Neural cell (in vitro differentiated cells): Measurements from ENCODE around the gene IL7R. TPM values are rescaled to one million over a fixed set of nuclear protein-coding genes. Genes with fewer than 3 reads are reported as not detected.

Source experiments
- H2AFZ ChIP-seq: fragments of 200-600, 300-800 bp; sonication (generic), shearing (Covaris generic); 2 replicates; pipeline ENCODE4 v1.6.0; 2014; ENCODE audit warnings: low read depth, mild to moderate bottlenecking, antibody characterized with exemption, low read length, moderate library complexity
- H3F3A ChIP-seq: fragments of 200-600 bp; shearing (Covaris generic); 2 replicates; pipeline ENCODE4 v1.6.1; 2016; ENCODE audit warnings: mild to moderate bottlenecking, moderate library complexity, mixed read lengths, antibody characterized with exemption, low read length; ENCODE audit not compliant: insufficient read depth, poor library complexity, severe bottlenecking
- H3K27ac ChIP-seq: fragments of 200-600, 300-800 bp; sonication (generic), shearing (Covaris generic); 2 replicates; pipeline ENCODE4 v1.5.1; 2014; ENCODE audit warnings: mild to moderate bottlenecking, low read length, moderate library complexity
- H3K27me3 ChIP-seq: fragments of 300-800, 200-600 bp; sonication (generic), shearing (Covaris generic); 2 replicates; pipeline ENCODE4 v1.6.0; 2014; ENCODE audit warnings: mild to moderate bottlenecking, low read depth, low read length, moderate library complexity; ENCODE audit not compliant: insufficient read depth
- H3K36me3 ChIP-seq: fragments of 300-800, 200-600 bp; sonication (generic), shearing (Covaris generic); 2 replicates; pipeline ENCODE4 v1.5.1; 2014; ENCODE audit warnings: mild to moderate bottlenecking, antibody characterized with exemption, low read length, moderate library complexity; ENCODE audit not compliant: insufficient read depth
- H3K4me2 ChIP-seq: fragments of 300-800, 200-600 bp; sonication (generic), shearing (Covaris generic); 2 replicates; pipeline ENCODE4 v1.6.0; 2014; ENCODE audit warnings: mild to moderate bottlenecking, low read length
- H3K4me3 ChIP-seq: fragments of 300-800, 200-600 bp; sonication (generic), shearing (Covaris generic); 2 replicates; pipeline ENCODE4 v1.5.1; 2014; ENCODE audit warnings: mild to moderate bottlenecking, low read length, moderate library complexity
- H3K79me2 ChIP-seq: fragments of 200-600 bp; shearing (Covaris generic); replicated peaks from 2 replicates; pipeline ENCODE4 v1.6.0; 2014; ENCODE audit warnings: mild to moderate bottlenecking, low read length, moderate library complexity; ENCODE audit not compliant: insufficient read depth
- H3K9ac ChIP-seq: fragments of 300-800, 200-600 bp; sonication (generic), shearing (Covaris generic); 2 replicates; pipeline ENCODE4 v1.6.1; 2016; ENCODE audit warnings: mild to moderate bottlenecking, low read length, mixed read lengths
- H3K9me2 ChIP-seq: fragments of 200-600 bp; shearing (Covaris generic); 2 replicates; pipeline ENCODE4 v1.6.1; 2016; ENCODE audit warnings: mild to moderate bottlenecking, low read length, mixed read lengths; ENCODE audit not compliant: insufficient read depth
- H3K9me3 ChIP-seq: fragments of 200-600, 300-800 bp; sonication (generic), shearing (Covaris generic); 2 replicates; pipeline ENCODE4 v1.6.1; 2016; ENCODE audit warnings: mild to moderate bottlenecking, mixed run types, low read length, moderate library complexity, mixed read lengths
- H4K20me1 ChIP-seq: fragments of 200-600 bp; shearing (Covaris generic); 2 replicates; pipeline ENCODE4 v1.6.1; 2016; ENCODE audit warnings: mild to moderate bottlenecking, mixed run types; ENCODE audit not compliant: insufficient read depth
- CTCF ChIP-seq: fragments of 450-650 bp; IDR thresholded peaks from 2 replicates; pipeline ENCODE4 v1.5.1; 2014; ENCODE audit warnings: antibody characterized with exemption, mild to moderate bottlenecking, moderate library complexity; ENCODE audit not compliant: poor library complexity, severe bottlenecking
- EP300 ChIP-seq: fragments of 450-650 bp; conservative IDR thresholded peaks from 2 replicates; pipeline ENCODE4 v1.6.1; 2014; ENCODE audit warnings: antibody characterized with exemption, mild to moderate bottlenecking, moderate library complexity; ENCODE audit not compliant: poor library complexity, severe bottlenecking
- EZH2 ChIP-seq: fragments of 200-600, 300-800 bp; shearing (Covaris generic), sonication (generic); IDR thresholded peaks from 2 replicates; pipeline ENCODE4 v1.6.1; 2014; ENCODE audit warnings: antibody characterized with exemption, low read length, borderline replicate concordance, mild to moderate bottlenecking; ENCODE audit not compliant: insufficient read depth, poor library complexity, severe bottlenecking
- MXI1 ChIP-seq: fragments of 450-650 bp; conservative IDR thresholded peaks from 2 replicates; pipeline ENCODE4 v1.6.1; 2014; ENCODE audit warnings: antibody characterized with exemption, mild to moderate bottlenecking; ENCODE audit not compliant: poor library complexity, severe bottlenecking
- POLR2AphosphoS5 ChIP-seq: IDR thresholded peaks from 2 replicates; pipeline ENCODE4 v1.6.1; 2012
- RAD21 ChIP-seq: fragments of 450-650 bp; conservative IDR thresholded peaks from 2 replicates; pipeline ENCODE4 v1.6.1; 2014; ENCODE audit warnings: antibody characterized with exemption, mild to moderate bottlenecking, moderate library complexity
- REST ChIP-seq: IDR thresholded peaks from 2 replicates; pipeline ENCODE4 v1.6.1; 2012; ENCODE audit warnings: borderline replicate concordance
- SMC3 ChIP-seq: fragments of 450-650 bp; conservative IDR thresholded peaks from 2 replicates; pipeline ENCODE4 v1.6.1; 2014; ENCODE audit warnings: antibody characterized with exemption, mild to moderate bottlenecking, moderate library complexity; ENCODE audit not compliant: poor library complexity
- TAF1 ChIP-seq: IDR thresholded peaks from 2 replicates; pipeline ENCODE4 v1.6.1; 2012; ENCODE audit warnings: low read depth
- polyA plus RNA-seq: library from polyadenylated mRNA; depleted of rRNA; stranded (reverse); fragments of >200 nt; gene quantifications from 2 replicates; pipeline ENCODE4 v1.2.3, GENCODE V29; 2014

The IL7R gene
- polyA plus RNA-seq, 1 donor from 2014 or later = not detected

GRCh38 chr5:35903631-35904203 is 47.0 kb downstream of the IL7R start:
- no peaks in the 10 kb centered on the region for H3K36me3 ChIP-seq
- H4K20me1 ChIP-seq = no peaks in the 10 kb centered on the region
- H3K79me2 ChIP-seq = no peaks in the 10 kb centered on the region
- no peaks in the 10 kb centered on the region for H3K9me2 ChIP-seq
- no peak overlapping the region for H3K4me2 ChIP-seq
- H2AFZ ChIP-seq = no peak overlapping the region
- no peak overlapping the region for H3K4me3 ChIP-seq
- no peaks in the 10 kb centered on the region for H3K27me3 ChIP-seq
- no peaks in the 10 kb centered on the region for H3F3A ChIP-seq
- H3K9ac ChIP-seq = no peak overlapping the region
- TF ChIP-seq TAF1 (no peak), SMC3 (no peak), RAD21 (no peak)
- no peak overlapping the region for H3K27ac ChIP-seq
- H3K9me3 ChIP-seq = no peaks in the 10 kb centered on the region

- Histone ChIP-seq H3F3A (no peaks in the 10 kb centered on the region), H3K4me2 (no peak overlapping the region), H2AFZ (no peak overlapping the region), H3K79me2 (no peaks in the 10 kb centered on the region), H3K36me3 (no peaks in the 10 kb centered on the region), H3K4me3 (no peak overlapping the region), H3K9me3 (no peaks in the 10 kb centered on the region), H3K9ac (no peak overlapping the region), H3K27me3 (no peaks in the 10 kb centered on the region), H3K27ac (no peak overlapping the region), H3K9me2 (no peaks in the 10 kb centered on the region), H4K20me1 (no peaks in the 10 kb centered on the region)
- TF ChIP-seq TAF1 = no peak
- TF ChIP-seq CTCF = no peak
- no peak for TF ChIP-seq EP300
- TF ChIP-seq MXI1 = no peak
- no peak for TF ChIP-seq RAD21
- no peak for TF ChIP-seq REST
- no peak for TF ChIP-seq POLR2AphosphoS5
- TF ChIP-seq SMC3 = no peak
- no peak for TF ChIP-seq EZH2
Observed at GRCh38 chr5:35904443-35905132, 47.9 kb downstream of the IL7R start.
